Loucy (cell line): Measurements from ENCODE around the gene RELT.
A peak's percentile ranks its signal among the peaks of the same experiment; 100 is the strongest.

ENCODE experiments used
- H2AFZ ChIP-seq: fragments of 200-600 bp; sonication (generic); 2 replicates; pipeline ENCODE4 v1.6.0; 2016; ENCODE audit warnings: antibody characterized with exemption, mild to moderate bottlenecking, low read length, moderate library complexity
- H3F3A ChIP-seq: fragments of 200-600 bp; 2 replicates; pipeline ENCODE4 v1.6.0; 2016; ENCODE audit warnings: antibody characterized with exemption, low read depth, mild to moderate bottlenecking
- H3K27me3 ChIP-seq: fragments of 200-600 bp; sonication (generic); 2 replicates; pipeline ENCODE4 v1.6.1; 2014; ENCODE audit warnings: low read length, mild to moderate bottlenecking; ENCODE audit not compliant: insufficient read depth, poor library complexity, severe bottlenecking
- H3K36me3 ChIP-seq: fragments of 200-600 bp; sonication (generic); 2 replicates; pipeline ENCODE4 v1.6.1; 2016; ENCODE audit warnings: low read length; ENCODE audit not compliant: insufficient read depth
- H3K4me1 ChIP-seq: fragments of 200-600 bp; sonication (generic); 2 replicates; pipeline ENCODE4 v1.5.1; 2014; ENCODE audit warnings: low read length, mild to moderate bottlenecking; ENCODE audit not compliant: insufficient read depth, poor library complexity, severe bottlenecking
- H3K4me2 ChIP-seq: fragments of 200-600 bp; sonication (generic); 2 replicates; pipeline ENCODE4 v1.6.0; 2014; ENCODE audit warnings: antibody characterized with exemption, low read length, low read depth, mild to moderate bottlenecking; ENCODE audit not compliant: poor library complexity, severe bottlenecking
- H3K4me3 ChIP-seq: fragments of 200-600 bp; sonication (generic); 2 replicates; pipeline ENCODE4 v1.5.1; 2014; ENCODE audit warnings: low read length, mild to moderate bottlenecking, mixed read lengths; ENCODE audit not compliant: poor library complexity, severe bottlenecking
- H3K79me2 ChIP-seq: fragments of 200-600 bp; sonication (generic); 2 replicates; pipeline ENCODE4 v1.6.1; 2014; ENCODE audit warnings: low read length; ENCODE audit not compliant: insufficient read depth
- H3K9ac ChIP-seq: fragments of 200-600 bp; sonication (generic); 2 replicates; pipeline ENCODE4 v1.6.0; 2014; ENCODE audit warnings: mild to moderate bottlenecking, low read depth, low read length, moderate library complexity; ENCODE audit not compliant: poor library complexity, severe bottlenecking
- H3K9me2 ChIP-seq: fragments of 200-600 bp; sonication (generic); replicated peaks from 2 replicates; pipeline ENCODE4 v1.6.1; 2016; ENCODE audit warnings: low read depth, low read length, mixed read lengths
- H3K9me3 ChIP-seq: fragments of 200-600 bp; sonication (generic); 2 replicates; pipeline ENCODE4 v1.6.1; 2014; ENCODE audit warnings: mild to moderate bottlenecking, antibody characterized with exemption, low read length, low read depth; ENCODE audit not compliant: insufficient read depth
- H4K20me1 ChIP-seq: fragments of 200-600 bp; sonication (generic); 2 replicates; pipeline ENCODE4 v1.6.0; 2014; ENCODE audit warnings: antibody characterized with exemption, low read length, mild to moderate bottlenecking; ENCODE audit not compliant: insufficient read depth, poor library complexity, severe bottlenecking
- EZH2phosphoT487 ChIP-seq: fragments of 200-600 bp; IDR thresholded peaks from 2 replicates; pipeline ENCODE4 v1.6.1; 2018; ENCODE audit warnings: antibody characterized with exemption, mild to moderate bottlenecking, moderate library complexity, borderline replicate concordance
- TF ChIP-seq, protein P1 (sequence below): fragments of 200-600 bp; sonication (generic); conservative IDR thresholded peaks from 2 replicates; pipeline ENCODE4 v1.5.1; 2014; ENCODE audit warnings: mild to moderate bottlenecking, antibody characterized with exemption, low read length

RELT gene

DNA sequence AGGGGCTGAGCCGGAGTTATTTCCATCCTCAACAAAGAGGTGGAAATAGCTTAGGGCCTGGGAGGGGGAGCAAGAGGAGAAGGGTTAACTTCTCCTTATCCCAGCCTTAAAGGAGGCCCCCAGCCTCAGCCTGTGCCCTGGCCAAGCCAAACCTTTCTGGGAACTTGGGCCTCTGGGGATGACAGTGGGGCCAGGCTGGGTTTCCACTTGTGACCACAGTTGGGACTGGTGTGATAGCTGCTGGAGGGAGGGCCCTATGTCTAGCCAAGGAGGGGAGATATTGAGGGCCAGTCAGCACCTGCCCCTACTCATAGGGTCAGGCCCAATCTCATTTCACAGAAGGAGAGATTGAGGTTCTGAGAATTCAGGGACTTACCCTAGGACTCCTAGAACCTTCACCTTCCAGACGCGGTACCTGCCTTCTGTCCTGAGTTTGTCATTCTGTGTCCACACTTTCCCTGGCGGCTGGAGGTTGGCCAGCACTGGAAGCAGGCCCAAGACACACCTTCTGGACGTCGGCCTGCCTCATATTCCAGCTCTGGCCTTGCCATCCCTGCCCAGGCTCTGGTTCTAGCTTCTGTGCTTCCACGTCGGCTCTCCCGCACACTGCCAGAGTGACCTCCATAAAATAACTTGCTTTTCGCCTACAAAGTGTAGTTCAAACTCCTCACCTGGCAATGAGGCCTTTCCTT lies 3.1 kb downstream of the RELT start:
- peaks cover 69% of the 10 kb centered on the region for H3K4me1 ChIP-seq
- peak overlapping the region; percentile 96 for H3K4me3 ChIP-seq
- no peaks in the 10 kb centered on the region for H3K9me3 ChIP-seq
- no peaks in the 10 kb centered on the region for H3F3A ChIP-seq
- H2AFZ ChIP-seq = no peak overlapping the region
- no peaks in the 10 kb centered on the region for H3K9me2 ChIP-seq
- H3K79me2 ChIP-seq = peaks cover 80% of the 10 kb centered on the region
- H3K27me3 ChIP-seq = peaks cover 5% of the 10 kb centered on the region
- H3K4me2 ChIP-seq = peak overlapping the region; percentile 87
- H3K36me3 ChIP-seq = no peaks in the 10 kb centered on the region
- peaks cover 64% of the 10 kb centered on the region for H4K20me1 ChIP-seq
- H3K9ac ChIP-seq = peak overlapping the region; percentile 97
- TF ChIP-seq, protein P1, sequence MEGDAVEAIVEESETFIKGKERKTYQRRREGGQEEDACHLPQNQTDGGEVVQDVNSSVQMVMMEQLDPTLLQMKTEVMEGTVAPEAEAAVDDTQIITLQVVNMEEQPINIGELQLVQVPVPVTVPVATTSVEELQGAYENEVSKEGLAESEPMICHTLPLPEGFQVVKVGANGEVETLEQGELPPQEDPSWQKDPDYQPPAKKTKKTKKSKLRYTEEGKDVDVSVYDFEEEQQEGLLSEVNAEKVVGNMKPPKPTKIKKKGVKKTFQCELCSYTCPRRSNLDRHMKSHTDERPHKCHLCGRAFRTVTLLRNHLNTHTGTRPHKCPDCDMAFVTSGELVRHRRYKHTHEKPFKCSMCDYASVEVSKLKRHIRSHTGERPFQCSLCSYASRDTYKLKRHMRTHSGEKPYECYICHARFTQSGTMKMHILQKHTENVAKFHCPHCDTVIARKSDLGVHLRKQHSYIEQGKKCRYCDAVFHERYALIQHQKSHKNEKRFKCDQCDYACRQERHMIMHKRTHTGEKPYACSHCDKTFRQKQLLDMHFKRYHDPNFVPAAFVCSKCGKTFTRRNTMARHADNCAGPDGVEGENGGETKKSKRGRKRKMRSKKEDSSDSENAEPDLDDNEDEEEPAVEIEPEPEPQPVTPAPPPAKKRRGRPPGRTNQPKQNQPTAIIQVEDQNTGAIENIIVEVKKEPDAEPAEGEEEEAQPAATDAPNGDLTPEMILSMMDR = no peak
- TF ChIP-seq EZH2phosphoT487 = no peak

GRCh38 chr11:73380331-73380730 lies 4.1 kb downstream of the RELT start:
- Histone ChIP-seq H4K20me1 (peaks cover 73% of the 10 kb centered on the region), H2AFZ (no peak overlapping the region), H3K36me3 (no peaks in the 10 kb centered on the region), H3K9me3 (no peaks in the 10 kb centered on the region), H3K9me2 (no peaks in the 10 kb centered on the region), H3K27me3 (peaks cover 5% of the 10 kb centered on the region), H3F3A (no peaks in the 10 kb centered on the region), H3K4me2 (peak overlapping the region; percentile 87), H3K79me2 (peaks cover 90% of the 10 kb centered on the region), H3K9ac (peak overlapping the region; percentile 20), H3K4me1 (peaks cover 77% of the 10 kb centered on the region), H3K4me3 (peak overlapping the region; percentile 96)
- TF ChIP-seq, protein P1 = no peak
- TF ChIP-seq EZH2phosphoT487 = no peak

DNA sequence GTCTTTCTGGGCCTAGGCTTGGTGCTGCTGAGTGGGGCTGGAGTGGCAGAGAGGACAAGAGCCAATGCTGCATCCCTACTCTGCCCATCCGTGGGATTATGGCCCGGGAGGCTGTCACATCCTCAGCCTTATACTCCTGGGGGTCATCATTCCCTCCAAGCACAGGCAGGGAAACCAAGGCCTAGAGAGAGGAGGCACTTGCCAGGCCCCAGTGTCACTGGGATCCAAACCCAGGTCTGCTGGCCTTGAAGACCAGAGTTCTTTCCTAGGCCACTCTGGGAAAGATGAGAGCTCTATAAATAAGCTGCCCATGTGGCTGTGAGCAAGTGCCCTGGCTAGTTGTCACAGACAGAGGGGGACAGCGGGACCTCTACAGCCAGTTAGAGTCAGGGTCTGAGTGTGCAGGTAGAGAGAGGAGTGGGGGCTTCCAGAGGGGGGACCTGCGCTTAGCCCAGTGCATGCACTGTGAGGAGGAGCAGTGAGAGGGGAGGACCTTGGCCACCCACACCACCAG lies 4.8 kb downstream of the RELT start:
- peaks cover 5% of the 10 kb centered on the region for H3K27me3 ChIP-seq

More for the DNA sequence above, 4.8 kb downstream of the RELT start:
- Histone ChIP-seq H3K4me3 (peak overlapping the region; percentile 96), H3K9me3 (no peaks in the 10 kb centered on the region), H3F3A (no peaks in the 10 kb centered on the region), H3K4me2 (peak overlapping the region; percentile 87), H3K9me2 (no peaks in the 10 kb centered on the region), H4K20me1 (peaks cover 80% of the 10 kb centered on the region), H3K4me1 (peaks cover 77% of the 10 kb centered on the region), H2AFZ (no peak overlapping the region), H3K79me2 (peaks cover 96% of the 10 kb centered on the region), H3K9ac (peak overlapping the region; percentile 20), H3K36me3 (no peaks in the 10 kb centered on the region)
- TF ChIP-seq EZH2phosphoT487 = no peak
- TF ChIP-seq, protein P1 = no peak
